Nasal cavity respiratory epithelium epithelial cell of viscerocranial mucosa (primary cell): ENCODE data around the gene CNNM1. TPM values are rescaled to one million over a fixed set of nuclear protein-coding genes. Genes with fewer than 3 reads are reported as not detected.

ENCODE experiments used
- total RNA-seq: library from RNA; depleted of rRNA; stranded (reverse); fragments of >200 nt; gene quantifications from 2 replicates; pipeline ENCODE4 v1.2.3, GENCODE V29; 2014

The CNNM1 gene
- under 0.01 and 0.14 TPM in 2 replicates for total RNA-seq

GRCh38 chr10:99329304-99329553 lies at the start of gene CNNM1:
Gene CNNM1, plus strand, starts transcription at chr10:99329356. Its CDS starts 32 bp downstream, at chr10:99329388.

GRCh38 chr10:99430451-99431189 lies 101.5 kb downstream of the CNNM1 start, which contains the start of gene GOT1:
Gene GOT1, minus strand, starts transcription at chr10:99430624. Its CDS starts 59 bp downstream, at chr10:99430565.

Other genes with a start within 250 kb of the CNNM1 start
- not detected in 2 replicates for gene HPSE2, start 93.5 kb upstream of the CNNM1 start, total RNA-seq
- 75.2 and 77.2 TPM in 2 replicates for gene GOT1, start 101.3 kb downstream of the CNNM1 start, total RNA-seq
- gene NKX2-3, start 203.6 kb downstream of the CNNM1 start, total RNA-seq = not detected in 2 replicates